Bone marrow (tissue), 2 donors: ENCODE data around the gene ELFN2.

ENCODE experiments used
- DNase-seq, 2 donors: peaks; one replicate each; lab custom pipeline; 2025; lab: John Stamatoyannopoulos, UW

ELFN2 gene

DNA sequence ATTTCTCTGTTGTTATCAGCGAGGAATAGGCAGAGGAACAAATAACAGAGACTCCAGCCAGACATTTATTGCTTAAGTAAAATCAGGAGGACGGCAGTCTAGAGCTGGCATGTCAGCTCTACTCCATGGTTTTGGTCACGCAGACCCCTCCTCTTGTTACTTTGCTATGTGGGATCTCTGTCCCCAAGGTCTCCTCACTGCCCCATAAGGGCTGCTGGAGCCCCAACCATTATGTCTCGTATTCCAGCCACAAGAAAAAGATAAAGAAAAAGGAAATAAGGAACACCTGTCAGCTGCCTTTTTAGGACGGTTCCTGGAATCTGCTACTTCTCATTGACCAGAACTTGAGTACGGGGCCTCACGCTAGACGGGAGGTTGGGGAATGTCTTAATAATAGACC lies 70.4 kb downstream of the ELFN2 start:
- no peak for DNase-seq

DNA sequence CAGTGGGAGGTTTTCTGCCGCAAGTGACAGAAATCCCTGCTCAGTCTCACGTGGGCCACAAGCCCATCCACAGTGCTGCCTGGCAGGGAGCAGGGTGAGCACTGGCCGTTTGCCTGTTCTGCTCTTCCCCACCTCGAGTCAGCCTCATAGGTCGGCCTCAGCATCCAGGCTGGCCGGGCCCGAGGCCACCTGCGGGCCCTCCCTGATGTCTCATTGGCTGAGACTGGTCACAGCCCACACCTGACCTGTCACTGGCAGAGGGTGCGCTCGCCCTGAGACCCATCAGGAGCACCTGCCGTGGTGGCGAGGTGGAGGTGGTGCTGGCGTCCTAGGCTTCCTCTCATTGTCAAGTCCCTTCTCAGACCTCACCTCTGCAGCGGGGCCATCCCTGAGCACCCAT lies 72.1 kb downstream of the ELFN2 start:
- no peak for DNase-seq

- no peak for DNase-seq
These were observed 72.6 kb downstream of the ELFN2 start for GRCh38 chr22:37354670-37355069.

- DNase-seq, result no peak
These were observed 73.0 kb downstream of the ELFN2 start for GRCh38 chr22:37354261-37354660.

GRCh38 chr22:37353839-37354238 lies 73.4 kb downstream of the ELFN2 start:
- no peak for DNase-seq

DNA sequence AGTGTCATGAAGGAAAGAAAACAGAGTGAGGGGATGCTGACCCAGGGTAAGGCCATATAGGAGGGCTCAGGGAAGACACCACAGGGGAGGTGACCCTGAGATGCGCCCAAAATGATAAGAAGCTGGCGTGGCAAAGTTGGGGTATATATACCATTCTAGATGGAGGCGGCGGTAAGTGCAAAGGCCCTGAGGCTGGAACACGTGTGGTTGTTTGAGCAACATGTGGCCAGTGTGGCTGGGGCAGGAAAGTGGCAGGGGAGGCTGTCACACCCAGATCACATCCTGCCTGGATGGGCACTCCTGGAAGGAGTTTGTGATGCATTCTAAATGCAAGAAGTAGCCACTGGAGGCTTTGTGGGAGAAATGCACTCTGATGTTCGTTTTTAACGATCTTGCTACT lies 74.8 kb downstream of the ELFN2 start:
- DNase-seq, result no peak

- DNase-seq, result no peak
These were observed 76.0 kb downstream of the ELFN2 start for GRCh38 chr22:37351232-37351631.

DNA sequence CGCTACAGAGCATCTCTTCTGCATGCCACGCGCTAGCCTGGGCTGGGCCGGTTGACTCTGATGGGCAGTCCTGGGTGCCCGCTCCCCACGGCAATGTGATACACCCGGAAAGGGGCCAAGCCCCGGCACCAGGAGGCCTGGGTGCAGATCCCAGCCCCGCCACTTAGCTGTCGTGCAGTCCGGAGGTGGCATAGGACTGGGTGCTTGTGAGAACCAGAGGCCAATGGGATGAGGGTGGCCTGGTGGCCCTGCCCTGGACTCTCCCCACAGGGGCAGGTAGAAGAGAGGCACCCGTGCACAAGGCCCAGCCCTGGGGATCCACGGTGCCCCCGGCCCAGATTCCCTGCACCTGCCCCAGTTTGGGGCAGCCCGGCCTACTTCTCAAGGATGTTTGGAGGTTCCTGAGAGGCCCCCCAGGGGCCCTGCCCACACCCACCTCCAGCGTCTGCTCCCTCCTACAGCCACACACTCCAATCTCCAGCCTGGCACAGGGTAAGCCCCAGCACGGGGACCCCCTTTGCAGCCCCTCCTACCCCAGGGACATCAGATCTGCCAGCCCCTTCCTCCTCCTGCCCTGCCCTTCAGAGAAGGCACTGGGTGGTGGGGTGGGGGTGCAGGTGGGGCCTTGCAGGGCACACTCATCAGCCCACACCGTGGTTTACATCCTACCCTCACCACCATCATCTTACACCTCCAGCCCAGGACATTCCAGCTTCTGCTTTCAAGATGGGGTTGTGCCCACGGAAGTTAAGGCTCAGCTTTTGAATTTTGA lies 78.0 kb downstream of the ELFN2 start:
- no peak for DNase-seq

DNA sequence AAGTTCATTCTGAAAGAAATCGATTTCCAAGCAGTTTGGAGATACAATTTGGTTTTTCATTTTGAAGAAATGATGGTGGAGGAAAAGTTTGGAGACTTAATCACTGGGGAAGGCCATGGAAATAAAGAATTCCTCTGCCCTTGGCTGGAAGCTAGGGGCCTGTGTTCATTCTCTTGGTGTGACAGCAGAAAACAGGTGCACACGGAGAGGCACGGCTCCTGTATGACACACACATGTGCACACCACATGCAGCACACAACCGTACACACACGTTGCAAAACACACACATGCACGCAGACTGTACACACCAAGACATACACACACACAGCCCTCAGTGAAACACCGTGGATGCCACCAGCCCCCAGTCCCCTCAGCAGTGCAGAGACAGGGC lies 80.8 kb downstream of the ELFN2 start:
- no peak for DNase-seq

- no peak for DNase-seq
These were observed 81.3 kb downstream of the ELFN2 start for GRCh38 chr22:37345863-37346504.

DNA sequence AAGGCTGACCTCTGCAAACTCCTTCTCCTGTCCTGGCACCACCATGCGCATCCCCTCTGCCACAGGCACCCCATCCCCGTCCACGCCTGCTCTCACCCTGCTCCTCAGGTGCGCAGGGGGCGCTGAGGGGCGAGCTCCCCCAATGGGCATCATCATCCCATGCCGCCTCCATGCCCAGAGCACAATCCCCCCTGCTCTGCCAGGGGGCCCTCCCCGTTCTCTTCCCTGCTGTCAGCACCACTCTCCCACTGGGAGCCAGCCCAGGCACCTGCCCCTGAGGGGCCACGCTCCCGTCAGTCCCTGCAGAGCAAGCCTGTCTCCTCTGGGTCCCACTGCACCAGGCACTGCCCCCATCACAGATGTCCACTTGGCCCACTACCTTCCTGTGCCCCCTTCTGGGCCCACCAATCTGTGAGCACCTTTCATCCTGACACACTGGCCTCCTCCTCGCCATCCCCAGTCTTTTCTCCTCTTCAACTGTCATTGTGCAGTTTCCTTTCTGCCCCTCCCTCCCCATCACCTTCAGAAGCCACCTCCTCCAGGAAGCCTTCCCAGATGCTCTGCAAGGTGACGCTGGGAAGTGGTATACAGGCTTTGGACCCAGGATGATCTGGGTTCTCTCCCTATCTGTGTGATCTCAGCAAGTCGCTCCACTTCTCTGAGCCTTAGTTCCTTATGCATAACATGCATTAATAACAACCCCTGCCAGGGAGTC lies 82.4 kb downstream of the ELFN2 start:
- no peak for DNase-seq

GRCh38 chr22:37343863-37344734 lies 83.2 kb downstream of the ELFN2 start:
- DNase-seq, result no peak

GRCh38 chr22:37343348-37343747 lies 83.9 kb downstream of the ELFN2 start:
- DNase-seq, result no peak

DNA sequence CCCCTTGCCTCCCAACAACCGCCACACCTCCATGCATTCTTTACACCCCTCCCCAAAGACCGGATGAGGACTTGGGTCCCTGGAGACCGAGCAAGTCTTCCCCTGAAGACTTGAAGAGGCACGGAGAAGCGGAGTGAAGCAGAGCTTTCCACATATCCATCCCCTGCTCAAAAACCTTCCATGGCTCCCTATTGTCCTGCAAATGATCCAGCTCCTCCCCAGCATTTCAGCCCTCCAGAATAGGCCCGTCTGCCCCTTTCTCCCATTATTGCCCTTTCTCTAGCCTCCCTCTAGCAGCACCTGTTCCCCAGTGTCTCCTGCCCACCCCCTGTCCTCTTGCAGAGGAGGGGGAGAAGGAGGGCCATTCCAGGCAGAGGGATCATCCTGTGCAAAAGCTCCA lies 85.2 kb downstream of the ELFN2 start:
- no peak for DNase-seq

GRCh38 chr22:37340331-37341262 lies 86.7 kb downstream of the ELFN2 start:
- DNase-seq, result no peak

DNA sequence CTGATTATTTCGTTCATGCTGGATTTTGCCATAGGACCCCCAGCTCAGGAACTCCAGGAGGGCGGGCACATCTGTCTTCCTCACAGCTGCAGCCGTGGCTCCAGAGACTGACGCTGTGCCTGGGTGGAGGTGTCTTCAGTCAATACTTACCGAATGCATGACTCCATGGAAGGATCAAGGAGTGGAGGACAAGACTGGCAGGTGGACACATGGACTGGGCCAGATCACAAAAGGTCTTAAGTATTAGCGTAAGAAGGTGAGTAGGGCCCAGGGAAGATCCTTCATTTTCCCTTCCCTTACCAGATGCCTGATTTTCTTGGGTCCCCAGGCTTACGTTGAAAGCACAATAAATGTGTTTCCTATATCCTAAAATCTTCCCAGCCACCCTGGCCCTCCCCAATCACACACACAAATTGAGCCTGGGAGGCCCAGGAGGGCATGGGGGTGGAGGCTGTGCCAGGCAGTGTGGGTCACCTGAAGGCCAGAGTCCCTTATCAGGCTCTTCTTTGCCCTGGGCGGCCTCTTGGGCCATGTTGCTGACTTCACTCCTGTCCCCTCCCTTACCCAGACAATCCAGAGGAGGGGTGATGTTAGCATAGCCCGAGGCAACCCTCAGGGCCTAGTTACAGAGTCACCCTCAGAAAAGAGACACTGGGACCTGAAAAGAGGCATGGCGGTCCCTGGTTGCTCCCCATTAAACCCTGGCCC lies 88.6 kb downstream of the ELFN2 start:
- DNase-seq, result no peak

GRCh38 chr22:37337204-37337943 lies 89.9 kb downstream of the ELFN2 start:
- DNase-seq, result no peak

DNA sequence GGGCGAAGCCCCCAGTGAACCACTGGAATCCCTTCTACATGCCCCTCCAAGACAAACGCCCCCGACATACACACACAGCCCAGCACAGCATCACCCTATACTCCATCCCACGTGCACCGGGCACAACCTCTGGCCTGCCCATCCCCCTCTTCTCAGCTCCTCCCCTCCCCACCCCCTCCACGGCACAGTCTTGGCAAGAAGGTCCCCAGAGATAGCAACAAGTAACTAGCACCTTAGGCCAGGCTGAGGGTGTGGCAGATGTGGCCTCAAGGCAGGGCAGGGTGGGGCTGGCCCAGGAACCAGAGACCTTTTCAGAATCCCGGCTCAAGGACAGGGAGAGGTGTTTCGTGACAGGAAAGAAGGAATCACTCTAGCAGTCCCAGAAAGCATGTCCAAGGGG lies 90.7 kb downstream of the ELFN2 start:
- no peak for DNase-seq

DNA sequence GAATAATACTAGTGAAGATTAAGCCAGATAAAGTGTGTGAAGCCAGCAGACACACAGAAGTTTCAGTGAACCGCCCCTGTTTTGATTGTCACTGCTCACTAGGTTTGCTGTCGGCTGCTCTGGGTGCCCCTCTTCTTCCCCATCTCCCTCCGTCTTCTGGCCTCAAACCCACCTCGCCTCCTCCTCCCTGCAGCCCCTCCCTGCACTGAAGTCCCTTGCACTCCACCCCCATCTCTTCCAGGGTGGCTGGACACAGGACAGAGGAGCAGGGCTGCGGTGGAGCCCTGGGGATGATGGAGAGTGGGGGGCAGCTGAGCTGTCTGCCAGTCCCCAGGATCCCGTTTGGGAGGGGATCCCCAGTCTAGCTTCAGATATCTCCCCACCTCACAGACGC lies 91.5 kb downstream of the ELFN2 start:
- no peak for DNase-seq
